GM21528 (cell line): ENCODE measurements around the gene ELAC2.

ENCODE experiments used
- ATAC-seq: cut with Tn5 transposase; IDR thresholded peaks from one replicate; pipeline ENCODE4 v1.9.1; 2021; ENCODE audit warnings: mild to moderate bottlenecking, moderate library complexity; ENCODE audit not compliant: unreplicated experiment, low FRiP score

Gene ELAC2

GRCh38 chr17:12961655-12962054 lies 56.2 kb downstream of the ELAC2 start:
- ATAC-seq, result no peak

GRCh38 chr17:12959441-12959840 lies 58.4 kb downstream of the ELAC2 start:
- ATAC-seq, result no peak

- no peak for ATAC-seq
Measured at GRCh38 chr17:12958786-12959185, 59.0 kb downstream of the ELAC2 start.

GRCh38 chr17:12955521-12955920 lies 62.3 kb downstream of the ELAC2 start:
- ATAC-seq, result no peak

- ATAC-seq, result no peak
Measured at GRCh38 chr17:12953156-12953555, 64.7 kb downstream of the ELAC2 start.

- no peak for ATAC-seq
Measured at GRCh38 chr17:12952012-12952411, 65.8 kb downstream of the ELAC2 start.

- no peak for ATAC-seq
Measured at GRCh38 chr17:12947047-12947446, 70.8 kb downstream of the ELAC2 start.
